Activated CD4-positive, alpha-beta T cell treated with anti-CD3 and anti-CD28 coated beads, Interleukin-2, Interleukin-6, amounts not matched to agents 100 ng/mL and 50 ng/mL, durations not matched to agents 16 hours and 8 hours (primary cell): ENCODE measurements around the gene MLH1.

ENCODE experiments used
- DNase-seq: peaks from one replicate; pipeline ENCODE4 v3.0.0-alpha.2; 2020

Gene MLH1

DNA sequence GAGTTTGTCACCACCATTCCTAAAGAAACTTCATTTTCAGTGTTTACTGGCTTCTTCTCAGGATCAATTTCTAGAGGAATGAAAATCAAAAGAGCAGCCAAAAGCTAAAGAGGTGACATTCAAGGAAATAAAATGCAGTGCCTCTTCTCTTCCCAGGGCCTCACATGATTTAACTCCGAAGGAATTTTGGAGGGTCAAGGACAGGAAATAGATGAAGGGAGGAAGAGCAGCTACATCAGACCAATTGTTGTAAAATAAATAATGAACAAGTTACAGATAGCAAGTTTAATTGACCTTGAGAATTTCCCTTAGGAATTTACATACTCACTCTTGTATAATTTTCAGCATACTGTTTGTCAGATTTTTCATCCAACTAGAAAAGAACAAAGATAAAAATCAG lies 103.0 kb downstream of the MLH1 start:
- no peak for DNase-seq

DNA sequence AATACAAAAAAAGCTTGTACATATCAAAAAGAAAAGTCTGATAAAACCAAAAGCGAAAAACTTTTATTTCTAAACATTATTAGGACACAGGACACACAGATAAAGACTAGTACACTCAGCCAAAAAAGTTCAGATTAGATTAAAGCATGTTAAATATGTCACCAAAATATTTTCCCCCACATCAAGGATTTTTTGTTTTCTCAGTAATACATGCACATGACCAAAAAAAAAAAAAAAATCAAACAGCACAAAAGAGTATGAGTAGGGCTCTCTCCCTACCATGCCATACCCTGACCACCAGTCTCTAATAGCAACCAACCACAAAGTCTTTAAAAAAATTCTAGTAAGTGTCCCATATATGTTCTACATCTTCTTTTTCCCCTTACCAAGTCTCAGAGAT lies 103.7 kb downstream of the MLH1 start:
- DNase-seq = no peak

DNA sequence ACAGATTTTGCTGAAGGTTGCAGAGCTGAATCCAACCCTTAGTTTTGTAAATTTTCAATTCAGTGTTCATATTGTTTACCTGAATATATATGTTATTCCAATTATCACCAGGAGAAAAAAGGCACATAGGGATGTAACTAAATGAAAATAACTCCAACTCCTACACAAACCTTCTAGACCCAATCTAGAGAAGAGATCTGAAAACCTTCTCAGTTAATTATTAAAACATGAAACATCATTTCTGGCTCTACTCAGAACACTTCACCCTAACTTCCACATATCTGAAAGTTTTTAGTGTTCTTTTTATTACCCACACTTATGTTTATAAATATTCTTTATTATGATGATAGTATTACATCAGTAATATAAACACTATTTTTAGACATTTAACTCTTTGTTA lies 104.5 kb downstream of the MLH1 start:
- DNase-seq = no peak

DNA sequence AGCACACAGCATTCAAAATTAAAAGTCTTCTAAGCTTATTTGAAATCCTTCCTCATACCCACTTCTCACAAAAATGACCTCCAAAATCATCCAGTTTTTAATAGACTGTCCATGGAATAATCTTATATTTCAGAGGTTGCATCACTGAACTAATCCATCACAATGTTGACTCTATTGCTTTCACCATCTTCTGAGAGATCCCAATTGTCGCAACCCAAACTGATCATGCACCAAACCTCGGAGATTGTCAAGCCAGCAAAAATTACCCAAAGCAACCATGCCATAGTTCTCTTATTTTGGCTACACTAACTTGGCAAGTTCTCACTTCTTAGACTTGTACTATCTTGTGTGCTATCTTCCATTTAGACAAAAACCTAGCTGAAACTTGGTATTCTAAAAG lies 105.6 kb downstream of the MLH1 start:
- no peak for DNase-seq

DNA sequence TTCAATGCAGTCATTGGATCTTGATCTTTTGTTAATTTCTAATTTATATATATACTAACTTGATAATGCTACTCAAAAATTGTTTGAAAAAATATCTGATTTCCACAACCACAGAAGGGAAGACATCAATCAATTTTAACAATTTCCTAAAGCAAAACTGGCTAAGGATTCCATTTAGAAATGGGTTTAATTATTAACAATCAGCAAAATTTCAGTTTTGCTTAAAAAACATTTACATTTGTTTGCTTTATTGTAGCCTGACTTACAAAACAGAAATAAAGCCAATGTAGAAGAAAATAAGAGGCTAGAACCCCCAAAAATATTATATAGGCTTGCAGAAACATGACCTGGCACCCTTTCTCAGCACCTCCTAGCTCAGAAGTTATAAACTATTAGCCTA lies 106.2 kb downstream of the MLH1 start:
- DNase-seq = no peak

DNA sequence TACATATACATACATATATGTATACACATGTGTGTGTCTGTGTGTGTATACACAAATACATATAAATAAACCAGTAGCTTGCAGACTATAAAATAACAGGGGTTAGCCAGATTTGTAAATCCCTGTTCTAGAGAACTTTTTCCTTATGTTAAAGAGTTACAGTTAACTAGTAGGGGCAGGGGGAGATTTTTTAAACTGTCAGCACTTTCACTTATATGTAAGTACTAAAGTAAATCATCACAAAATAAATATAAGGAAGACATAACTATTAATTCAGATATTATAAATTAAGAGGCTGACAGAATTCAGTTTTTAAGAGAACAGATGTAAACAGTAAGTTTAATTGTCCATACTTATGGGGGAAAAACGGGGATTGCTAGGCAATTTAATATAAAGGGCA lies 107.1 kb downstream of the MLH1 start:
- DNase-seq = no peak
